ENCODE results near the gene AP2A1. TPM values are rescaled to one million over a fixed set of nuclear protein-coding genes. Genes with fewer than 3 reads are reported as not detected.

AP2A1 gene
- total RNA-seq, 1 donor from 2014 or later: 52.1 TPM

- peak; percentile 100 for DNase-seq
Measured at GRCh38 chr19:49766007-49766929, 533 bp upstream of the AP2A1 start.

- DNase-seq: peak; percentile 28
Measured at GRCh38 chr19:49767381-49767780, 580 bp downstream of the AP2A1 start.

- peak; percentile 16 for DNase-seq
Measured at GRCh38 chr19:49767967-49768581, 1.3 kb downstream of the AP2A1 start.

- no peak for DNase-seq
Measured at GRCh38 chr19:49770529-49770928, 3.7 kb downstream of the AP2A1 start.

- no peak for DNase-seq
Measured at GRCh38 chr19:49771674-49772139, 4.9 kb downstream of the AP2A1 start.

GRCh38 chr19:49772850-49773432 lies 6.1 kb downstream of the AP2A1 start:
- DNase-seq: no peak

GRCh38 chr19:49773663-49774350 lies 7.0 kb downstream of the AP2A1 start:
- no peak for DNase-seq

- no peak for DNase-seq
Measured at GRCh38 chr19:49774969-49775368, 8.2 kb downstream of the AP2A1 start.

- DNase-seq: no peak
Measured at GRCh38 chr19:49775742-49776370, 9.1 kb downstream of the AP2A1 start.

GRCh38 chr19:49776371-49776764 lies 9.6 kb downstream of the AP2A1 start:
- DNase-seq: no peak

- no peak for DNase-seq
Measured at GRCh38 chr19:49779731-49780555, 13.1 kb downstream of the AP2A1 start.

- no peak for DNase-seq
Measured at GRCh38 chr19:49780861-49781260, 14.1 kb downstream of the AP2A1 start.

- DNase-seq: no peak
Measured at GRCh38 chr19:49781394-49781793, 14.6 kb downstream of the AP2A1 start.

- no peak for DNase-seq
Measured at GRCh38 chr19:49782515-49782914, 15.7 kb downstream of the AP2A1 start.

GRCh38 chr19:49786376-49786820 lies 19.6 kb downstream of the AP2A1 start:
- DNase-seq: no peak

GRCh38 chr19:49787746-49788145 lies 20.9 kb downstream of the AP2A1 start:
- DNase-seq: no peak

GRCh38 chr19:49788857-49789256 lies 22.1 kb downstream of the AP2A1 start:
- DNase-seq: no peak

GRCh38 chr19:49790866-49791265 lies 24.1 kb downstream of the AP2A1 start:
- DNase-seq: no peak

- DNase-seq: no peak
Measured at GRCh38 chr19:49791776-49792445, 25.1 kb downstream of the AP2A1 start.

GRCh38 chr19:49792829-49793560 lies 26.2 kb downstream of the AP2A1 start:
- no peak for DNase-seq

All from dermis blood vessel endothelial cell (primary cell).